ENCODE results near the gene LYST.
"Not testable (repeated sequence)": the region's sequence is repeated elsewhere in the genome, so short reads cannot be mapped to it uniquely, and the experiment has no call there.

DNA sequence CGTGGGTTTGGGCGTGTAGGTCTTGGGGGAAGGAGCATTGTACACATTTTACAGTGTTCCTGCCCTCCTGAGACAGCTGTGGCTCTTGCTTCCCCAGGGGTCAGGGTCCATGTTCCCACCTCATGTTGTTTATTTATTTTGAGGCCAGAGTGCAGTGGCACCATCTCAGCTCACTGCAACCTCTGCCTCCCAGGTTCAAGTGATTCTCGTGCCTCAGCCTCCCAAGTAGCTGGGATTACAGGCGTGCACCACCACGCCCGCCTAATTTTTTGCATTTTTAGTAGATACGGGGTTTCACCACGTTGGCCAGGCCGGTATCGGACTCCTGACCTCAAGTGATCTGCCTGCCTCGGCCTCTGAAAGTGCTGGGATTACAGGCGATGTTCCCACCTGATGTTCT, 219.2 kb downstream of the LYST start:
- not testable (repeated sequence) for TF ChIP-seq POLR2AphosphoS5 (IDR thresholded peaks at IDR 0.05; ENCODE audit: low read depth, low read length); POLR2A (IDR thresholded peaks at IDR 0.05; ENCODE audit: low read depth, low read length); TAF1 (IDR thresholded peaks at IDR 0.05; ENCODE audit: borderline replicate concordance, low read depth, low read length)
